Astrocyte (in vitro differentiated cells and primary cell): ENCODE data around the gene FDX2.

Experiments used
- EZH2 ChIP-seq: IDR thresholded peaks from 2 replicates; pipeline ENCODE4 v1.6.1; 2012; ENCODE audit warnings: mild to moderate bottlenecking, low read length, inconsistent platforms; ENCODE audit not compliant: insufficient read depth
- TF ChIP-seq, protein P1 (sequence below): IDR thresholded peaks from 2 replicates; pipeline ENCODE4 v1.5.1; 2011; ENCODE audit warnings: low read depth, mild to moderate bottlenecking, inconsistent platforms, low read length, moderate library complexity; ENCODE audit not compliant: insufficient read depth

DNA sequence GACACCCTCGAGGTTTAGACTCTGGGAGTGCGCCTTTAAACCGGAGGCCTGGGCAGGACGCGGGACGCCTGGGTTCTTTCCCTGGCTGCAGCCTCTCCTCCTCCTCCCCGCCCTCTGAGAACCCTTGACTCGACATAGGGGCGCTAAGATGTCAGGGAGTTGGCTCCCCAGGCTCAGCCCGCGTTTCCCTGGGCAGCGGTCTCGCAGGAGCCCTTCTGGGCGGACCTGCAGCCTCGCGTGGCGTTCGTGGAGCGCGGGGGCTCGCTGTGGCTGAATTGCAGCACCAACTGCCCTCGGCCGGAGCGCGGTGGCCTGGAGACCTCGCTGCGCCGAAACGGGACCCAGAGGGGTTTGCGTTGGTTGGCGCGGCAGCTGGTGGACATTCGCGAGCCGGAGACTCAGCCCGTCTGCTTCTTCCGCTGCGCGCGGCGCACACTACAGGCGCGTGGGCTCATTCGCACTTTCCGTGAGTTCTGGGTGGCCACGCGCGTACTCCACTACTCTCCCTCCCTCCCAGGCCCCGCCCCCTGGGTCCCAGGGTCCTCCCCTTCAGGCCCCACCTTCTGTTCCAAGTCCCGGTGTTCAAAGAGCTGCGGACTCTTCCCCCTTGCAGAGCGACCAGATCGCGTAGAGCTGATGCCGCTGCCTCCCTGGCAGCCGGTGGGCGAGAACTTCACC is 24.8 kb downstream of the FDX2 start:
- TF ChIP-seq, protein P1, sequence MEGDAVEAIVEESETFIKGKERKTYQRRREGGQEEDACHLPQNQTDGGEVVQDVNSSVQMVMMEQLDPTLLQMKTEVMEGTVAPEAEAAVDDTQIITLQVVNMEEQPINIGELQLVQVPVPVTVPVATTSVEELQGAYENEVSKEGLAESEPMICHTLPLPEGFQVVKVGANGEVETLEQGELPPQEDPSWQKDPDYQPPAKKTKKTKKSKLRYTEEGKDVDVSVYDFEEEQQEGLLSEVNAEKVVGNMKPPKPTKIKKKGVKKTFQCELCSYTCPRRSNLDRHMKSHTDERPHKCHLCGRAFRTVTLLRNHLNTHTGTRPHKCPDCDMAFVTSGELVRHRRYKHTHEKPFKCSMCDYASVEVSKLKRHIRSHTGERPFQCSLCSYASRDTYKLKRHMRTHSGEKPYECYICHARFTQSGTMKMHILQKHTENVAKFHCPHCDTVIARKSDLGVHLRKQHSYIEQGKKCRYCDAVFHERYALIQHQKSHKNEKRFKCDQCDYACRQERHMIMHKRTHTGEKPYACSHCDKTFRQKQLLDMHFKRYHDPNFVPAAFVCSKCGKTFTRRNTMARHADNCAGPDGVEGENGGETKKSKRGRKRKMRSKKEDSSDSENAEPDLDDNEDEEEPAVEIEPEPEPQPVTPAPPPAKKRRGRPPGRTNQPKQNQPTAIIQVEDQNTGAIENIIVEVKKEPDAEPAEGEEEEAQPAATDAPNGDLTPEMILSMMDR: no peak
- TF ChIP-seq EZH2: peak; percentile 76
